OCI-LY3 (cell line): ENCODE measurements around the gene TDP2.

ENCODE experiments used
- H2AFZ ChIP-seq: fragments of 200-600, 300-600 bp; shearing (Covaris generic); 2 replicates; pipeline ENCODE4 v1.6.0; 2014; ENCODE audit warnings: antibody characterized with exemption, low read depth, low read length
- H3K27ac ChIP-seq: fragments of 200-600, 300-600 bp; sonication (generic); 2 replicates; pipeline ENCODE4 v1.5.1; 2014; ENCODE audit warnings: mild to moderate bottlenecking, low read length, moderate library complexity, mixed read lengths
- H3K27me3 ChIP-seq: fragments of 200-600, 300-600 bp; sonication (generic); 2 replicates; pipeline ENCODE4 v1.6.1; 2014; ENCODE audit warnings: low read depth, low read length, mixed read lengths
- H3K36me3 ChIP-seq: fragments of 200-600, 300-600 bp; sonication (generic); replicated peaks from 2 replicates; pipeline ENCODE3; 2014; ENCODE audit warnings: low read depth, low read length, mixed read lengths
- H3K4me1 ChIP-seq: fragments of 300-600, 200-600 bp; sonication (generic); 2 replicates; pipeline ENCODE4 v1.6.1; 2014; ENCODE audit warnings: low read length, mixed read lengths
- H3K4me2 ChIP-seq: fragments of 200-600, 300-600 bp; sonication (generic); 2 replicates; pipeline ENCODE4 v1.6.1; 2014; ENCODE audit warnings: low read length, mixed read lengths
- H3K4me3 ChIP-seq: fragments of 300-600, 200-600 bp; sonication (generic); 2 replicates; pipeline ENCODE4 v1.5.1; 2014; ENCODE audit warnings: antibody characterized with exemption, mild to moderate bottlenecking, low read length, moderate library complexity
- H3K79me2 ChIP-seq: fragments of 300-600, 200-600 bp; shearing (Covaris generic); 2 replicates; pipeline ENCODE4 v1.6.1; 2014; ENCODE audit warnings: mild to moderate bottlenecking, low read length, mixed read lengths
- H3K9ac ChIP-seq: fragments of 300-600, 200-600 bp; shearing (Covaris generic); 2 replicates; pipeline ENCODE4 v1.6.0; 2014; ENCODE audit warnings: mild to moderate bottlenecking, low read length, moderate library complexity
- H3K9me3 ChIP-seq: fragments of 200-600, 300-600 bp; shearing (Covaris generic); 2 replicates; pipeline ENCODE4 v1.6.1; 2014; ENCODE audit warnings: low read length, mixed read lengths; ENCODE audit not compliant: insufficient read depth
- H4K20me1 ChIP-seq: fragments of 200-600, 300-600 bp; sonication (generic); 2 replicates; pipeline ENCODE4 v1.6.1; 2016; ENCODE audit warnings: low read length, mixed read lengths; ENCODE audit not compliant: insufficient read depth
- CTCF ChIP-seq: fragments of 200-600, 300-600 bp; sonication (generic); IDR thresholded peaks from 2 replicates; pipeline ENCODE4 v1.5.1; 2014; ENCODE audit warnings: antibody characterized with exemption, low read length, low read depth
- EZH2phosphoT487 ChIP-seq: fragments of 200-600 bp; shearing (Covaris generic); IDR thresholded peaks from 2 replicates; pipeline ENCODE4 v1.6.1; 2018; ENCODE audit warnings: antibody characterized with exemption, mixed run types, low read depth

The TDP2 gene

GRCh38 chr6:24658573-24659560 is 7.8 kb downstream of the TDP2 start:
- TF ChIP-seq CTCF (no peak), EZH2phosphoT487 (no peak)
- no peak overlapping the region for H3K4me2 ChIP-seq
- H2AFZ ChIP-seq: no peak overlapping the region
- H3K9ac ChIP-seq: no peak overlapping the region
- H3K4me1 ChIP-seq: no peaks in the 10 kb centered on the region
- no peaks in the 10 kb centered on the region for H4K20me1 ChIP-seq
- no peaks in the 10 kb centered on the region for H3K9me3 ChIP-seq
- no peak overlapping the region for H3K4me3 ChIP-seq
- no peaks in the 10 kb centered on the region for H3K27me3 ChIP-seq
- no peaks in the 10 kb centered on the region for H3K79me2 ChIP-seq
- H3K27ac ChIP-seq: no peak overlapping the region
- peaks cover 10% of the 10 kb centered on the region for H3K36me3 ChIP-seq

- Histone ChIP-seq H3K36me3 (peaks cover 21% of the 10 kb centered on the region), H3K4me1 (peaks cover under 1% of the 10 kb centered on the region; the same call in 1 of the 2 replicates), H3K27ac (no peak overlapping the region), H3K9me3 (no peaks in the 10 kb centered on the region), H2AFZ (no peak overlapping the region), H3K4me3 (no peak overlapping the region), H3K9ac (no peak overlapping the region), H4K20me1 (no peaks in the 10 kb centered on the region), H3K79me2 (no peaks in the 10 kb centered on the region), H3K4me2 (no peak overlapping the region), H3K27me3 (no peaks in the 10 kb centered on the region)
- TF ChIP-seq CTCF (no peak), EZH2phosphoT487 (no peak)
Measured at GRCh38 chr6:24655215-24655614, 11.5 kb downstream of the TDP2 start.

GRCh38 chr6:24650365-24650764 is 16.3 kb downstream of the TDP2 start:
- TF ChIP-seq EZH2phosphoT487: no peak
- no peak for TF ChIP-seq CTCF

GRCh38 chr6:24649691-24650090 is 17.0 kb downstream of the TDP2 start:
- Histone ChIP-seq H3K27ac (no peak overlapping the region), H3K4me1 (peaks cover 14% of the 10 kb centered on the region)

More at GRCh38 chr6:24650365-24650764, 16.3 kb downstream of the TDP2 start:
- no peak overlapping the region for H3K4me2 ChIP-seq
- no peak overlapping the region for H3K27ac ChIP-seq
- no peaks in the 10 kb centered on the region for H3K9me3 ChIP-seq
- H3K36me3 ChIP-seq: peaks cover 21% of the 10 kb centered on the region
- no peaks in the 10 kb centered on the region for H4K20me1 ChIP-seq
- H3K4me1 ChIP-seq: peaks cover 9% of the 10 kb centered on the region
- no peak overlapping the region for H2AFZ ChIP-seq
- no peaks in the 10 kb centered on the region for H3K79me2 ChIP-seq
- H3K9ac ChIP-seq: no peak overlapping the region
- H3K27me3 ChIP-seq: no peaks in the 10 kb centered on the region
- H3K4me3 ChIP-seq: no peak overlapping the region

More at GRCh38 chr6:24649691-24650090, 17.0 kb downstream of the TDP2 start:
- H4K20me1 ChIP-seq: no peaks in the 10 kb centered on the region
- H3K36me3 ChIP-seq: peaks cover 21% of the 10 kb centered on the region
- no peaks in the 10 kb centered on the region for H3K9me3 ChIP-seq
- H3K27me3 ChIP-seq: peaks cover 5% of the 10 kb centered on the region; the same call in 1 of the 2 replicates
- H2AFZ ChIP-seq: no peak overlapping the region
- H3K4me2 ChIP-seq: no peak overlapping the region
- H3K4me3 ChIP-seq: no peak overlapping the region
- TF ChIP-seq EZH2phosphoT487 (no peak), CTCF (no peak)
- no peaks in the 10 kb centered on the region for H3K79me2 ChIP-seq
- H3K9ac ChIP-seq: no peak overlapping the region
